ENCODE results near the gene UBE2D1.

Gene UBE2D1

DNA sequence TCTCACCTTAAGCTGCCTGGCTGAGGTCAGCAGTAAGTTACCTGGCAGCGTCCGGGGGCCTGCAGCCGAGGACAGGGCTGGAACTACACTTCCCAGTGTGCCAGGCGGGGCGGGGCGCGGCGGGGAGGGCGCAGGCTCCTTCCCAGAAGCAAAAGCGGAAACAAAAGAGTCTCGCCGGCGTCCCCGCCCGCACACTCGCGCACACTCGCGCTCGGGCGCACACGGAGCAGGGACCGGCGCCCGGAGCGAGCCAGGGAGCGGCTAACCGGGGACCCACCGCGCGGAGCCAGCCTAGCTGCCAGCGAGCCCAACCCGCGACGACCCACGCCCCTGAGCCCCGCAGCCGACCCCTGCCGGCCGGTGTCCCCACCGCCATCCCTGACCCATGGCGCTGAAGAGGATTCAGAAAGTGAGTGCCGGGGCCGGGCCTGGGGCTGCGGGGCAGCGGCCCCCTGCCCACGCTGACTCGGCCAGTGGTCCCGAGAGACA is at the start of gene UBE2D1:
TSS of gene UBE2D1 (plus strand) at position 190 of the 489 bp plus-strand sequence. CDS start at position 386, 196 bp downstream.
- no peak for FAIRE-seq

DNA sequence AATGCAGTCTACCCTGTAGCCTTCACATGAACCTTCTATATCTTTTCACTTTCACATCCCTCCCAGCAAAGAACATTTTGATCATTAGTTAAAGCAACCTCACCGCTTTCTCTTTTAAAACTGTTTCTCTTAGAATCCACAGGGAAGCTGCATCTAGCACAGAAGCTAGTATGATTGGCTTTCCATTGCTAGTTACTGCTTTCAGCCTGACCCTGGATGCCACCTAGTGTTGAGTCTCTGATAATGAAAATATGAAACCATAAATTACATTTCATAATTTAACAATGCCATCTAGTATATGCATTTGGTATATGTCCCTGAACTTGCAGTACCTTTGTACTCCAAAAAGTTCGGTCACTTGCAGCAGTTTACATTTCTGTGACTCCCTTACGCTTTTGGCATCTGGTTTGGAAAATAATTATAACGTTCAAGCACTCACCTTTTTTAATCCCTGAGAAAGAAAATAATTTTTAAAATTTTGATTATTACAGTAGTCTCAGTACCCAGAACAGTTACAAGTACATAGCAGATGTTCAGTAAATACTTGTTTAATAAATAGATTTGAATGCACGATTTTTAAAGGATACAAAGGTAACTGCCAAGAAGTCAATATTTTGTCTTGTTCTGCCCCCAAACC is 43.1 kb upstream of the UBE2D1 start:
- peak; percentile 10 for FAIRE-seq

DNA sequence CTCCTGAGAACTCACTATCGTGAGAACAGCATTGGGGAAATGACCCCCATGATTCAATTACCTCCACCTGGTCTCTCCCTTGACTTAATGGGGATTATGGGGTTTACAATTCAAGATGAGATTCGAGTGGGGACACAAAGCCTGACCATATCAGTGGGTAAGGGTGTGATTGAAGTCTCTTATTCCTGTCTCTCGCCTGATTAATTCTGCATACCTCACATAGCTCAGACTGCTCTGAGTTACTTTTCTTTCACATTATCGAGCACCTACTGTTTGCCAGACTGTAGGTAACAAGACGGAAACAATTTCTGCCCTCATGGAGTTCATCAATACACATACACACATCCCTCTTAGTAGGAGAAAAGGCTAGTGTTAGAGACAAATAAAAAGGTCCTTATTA is 40.8 kb upstream of the UBE2D1 start:
- FAIRE-seq: no peak

DNA sequence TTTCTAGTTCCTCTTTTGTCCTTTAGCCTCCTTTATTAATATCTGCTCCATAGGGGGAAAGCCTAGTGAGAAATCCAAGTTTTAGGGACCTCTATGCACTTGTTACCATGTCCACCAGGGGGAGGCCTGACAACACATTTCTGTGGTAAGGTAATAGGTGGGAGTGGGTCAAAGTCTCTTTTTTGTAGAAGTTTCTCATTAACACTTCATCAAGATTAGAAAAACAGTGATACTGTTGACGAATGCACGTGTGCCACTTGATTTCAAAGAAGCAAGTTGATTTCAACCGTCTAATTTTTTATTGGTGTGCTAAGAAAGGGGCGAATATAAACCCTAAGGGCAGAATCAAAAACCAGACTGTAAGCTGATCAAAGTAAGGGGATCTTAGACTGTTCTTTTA is 35.2 kb upstream of the UBE2D1 start:
- FAIRE-seq: no peak

DNA sequence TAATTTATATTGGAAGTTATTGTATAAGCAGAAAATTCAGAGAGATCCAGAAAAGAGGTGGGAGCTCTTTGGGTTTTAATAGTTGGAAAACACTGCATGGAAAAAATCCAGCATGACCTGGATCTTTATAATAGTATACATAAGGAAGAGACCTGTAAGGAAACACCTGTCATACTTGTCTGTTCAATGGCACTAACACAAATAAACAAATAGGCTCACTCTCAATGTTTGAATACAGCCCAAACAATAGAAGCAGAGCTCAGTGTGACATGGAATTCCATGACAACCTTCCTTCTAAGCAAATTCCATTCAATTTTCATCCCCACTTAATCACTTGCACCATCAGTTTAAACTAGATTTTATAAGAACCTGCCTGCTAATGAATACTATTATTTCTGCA is 34.1 kb upstream of the UBE2D1 start:
- FAIRE-seq: no peak

DNA sequence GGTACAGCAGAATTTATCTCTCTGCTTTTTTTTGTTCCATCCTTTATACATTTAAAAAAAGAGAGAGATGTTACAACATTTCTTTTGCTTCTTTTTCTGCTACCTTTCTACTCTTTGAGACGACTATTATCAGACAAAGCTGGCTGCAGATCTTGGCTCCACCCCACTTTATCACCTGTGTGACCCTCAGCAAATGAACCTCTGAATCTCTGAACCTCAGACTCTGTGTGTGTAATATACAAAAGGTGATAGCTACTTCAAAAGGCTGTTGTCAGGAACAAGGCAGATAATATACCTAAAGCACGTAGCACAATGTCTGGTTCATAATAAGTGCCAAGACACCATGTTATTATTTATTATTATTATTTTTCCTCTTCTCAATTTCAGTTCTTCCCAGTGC is 32.6 kb upstream of the UBE2D1 start:
- FAIRE-seq: no peak

DNA sequence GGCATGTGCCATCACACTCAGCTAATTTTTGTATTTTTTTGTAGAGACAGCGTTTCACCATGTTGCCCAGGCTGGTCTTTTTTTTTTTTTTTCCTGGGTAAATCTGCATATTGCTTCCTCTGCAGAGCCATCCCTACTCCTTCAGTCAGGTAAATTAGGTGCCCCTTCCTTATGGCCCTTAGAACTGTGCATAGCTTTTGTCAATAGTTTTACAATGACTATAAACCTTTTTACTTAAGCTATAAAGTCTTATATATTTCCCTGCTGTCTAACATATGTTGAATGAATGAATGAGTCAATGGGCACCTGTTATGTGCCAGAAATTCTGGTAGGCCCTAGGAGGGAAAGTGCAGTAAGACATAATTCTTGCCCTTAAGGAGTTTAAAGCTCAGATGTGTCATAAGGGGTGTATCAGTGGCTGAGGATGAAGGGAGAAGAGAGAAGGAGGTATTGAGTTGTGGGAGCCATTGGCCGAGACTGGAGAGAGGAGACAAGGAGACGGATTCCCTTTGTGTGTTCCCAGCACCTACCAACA is 30.6 kb upstream of the UBE2D1 start:
- FAIRE-seq: peak; percentile 71

DNA sequence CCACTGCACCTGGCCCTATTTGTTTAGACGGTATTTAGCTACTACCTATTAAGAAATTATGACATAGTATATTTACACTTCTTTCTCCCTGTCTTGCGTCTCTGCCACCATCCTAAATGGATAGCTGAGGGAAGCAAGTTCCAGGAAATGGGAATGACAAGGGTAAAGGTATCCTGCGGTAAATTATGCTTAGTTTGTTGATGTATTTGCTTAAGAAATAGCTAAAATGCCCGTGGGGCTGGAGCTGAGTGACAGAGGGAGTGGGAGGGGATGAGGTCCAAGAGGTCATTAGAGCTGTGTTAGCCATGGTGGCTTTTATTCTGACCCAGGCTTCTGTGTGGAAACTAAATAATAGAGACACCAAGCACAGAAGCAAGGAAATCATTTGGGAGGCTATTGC is 29.0 kb upstream of the UBE2D1 start:
- FAIRE-seq: no peak

DNA sequence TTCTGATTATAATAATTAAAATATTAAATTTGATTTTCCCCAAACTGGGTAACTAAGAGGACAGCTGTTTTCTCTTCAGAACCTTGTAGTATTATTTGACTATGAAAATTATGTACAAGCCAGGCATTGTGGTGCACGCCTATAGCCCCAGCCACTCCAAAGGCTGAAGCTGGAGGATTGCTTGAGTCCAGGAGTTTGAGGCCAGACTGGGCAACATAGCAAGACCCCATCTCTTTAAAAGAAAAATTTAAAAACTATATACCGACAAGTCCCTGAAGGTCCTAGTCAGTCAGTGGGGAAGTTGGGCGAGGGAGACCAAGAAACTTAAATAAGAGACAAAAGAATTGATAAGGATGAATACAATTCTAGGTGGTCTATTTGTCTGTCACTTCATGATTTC is 27.1 kb upstream of the UBE2D1 start:
- FAIRE-seq: no peak

DNA sequence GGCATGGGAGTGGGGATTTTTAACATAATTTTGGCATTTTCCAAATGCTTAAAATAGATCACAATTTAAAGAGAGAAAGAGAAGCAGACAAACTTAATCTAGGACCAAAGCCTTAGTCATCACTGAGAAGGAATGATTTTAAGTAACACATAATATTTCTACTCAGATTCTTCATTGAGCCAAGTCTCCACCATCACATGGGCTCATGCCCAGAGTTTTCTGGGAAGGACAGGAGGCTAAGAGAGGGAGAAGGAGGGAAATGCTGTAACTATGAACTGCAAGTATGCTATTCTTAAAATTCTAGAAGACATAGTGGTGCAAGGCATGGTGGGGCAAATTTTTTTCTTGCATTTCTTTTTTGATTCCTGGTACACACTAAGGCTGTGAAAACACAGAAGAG is 23.8 kb upstream of the UBE2D1 start:
- FAIRE-seq: no peak

DNA sequence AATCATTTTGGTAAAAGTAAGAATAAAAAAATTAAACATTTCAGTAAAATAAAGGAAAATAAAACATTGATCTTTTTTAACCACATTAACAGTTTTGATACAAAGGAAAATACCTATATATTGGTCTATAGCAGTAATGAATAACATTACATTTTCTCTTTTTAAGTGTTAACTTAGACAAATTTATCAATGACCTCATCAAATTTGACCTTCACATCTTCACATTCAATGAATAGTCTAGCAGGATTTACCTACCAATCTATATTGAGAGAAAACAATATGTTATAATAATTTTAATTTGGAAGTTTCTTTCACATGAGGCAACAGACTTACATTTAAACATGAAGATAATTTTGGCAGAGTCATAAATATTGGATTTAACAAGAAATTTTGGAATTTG is 17.9 kb upstream of the UBE2D1 start:
- FAIRE-seq: peak; percentile 49

DNA sequence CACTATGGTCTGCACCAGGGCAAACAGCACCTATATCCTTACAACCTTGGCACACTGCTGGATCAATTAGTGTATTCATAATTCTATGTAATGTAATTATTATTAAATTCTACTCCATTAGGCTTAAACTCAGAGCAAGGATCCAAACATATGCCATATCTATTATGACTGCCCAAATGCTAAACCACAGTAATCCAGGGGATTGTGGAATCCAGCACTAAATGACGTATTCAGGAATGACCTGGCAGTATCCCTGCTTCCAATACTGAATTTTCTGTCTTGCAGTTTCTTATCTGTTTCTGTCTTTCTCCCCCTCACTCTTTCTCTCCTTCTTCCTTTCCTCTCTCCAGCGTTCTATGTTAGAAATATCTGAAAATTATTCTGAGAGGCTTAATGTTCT is 16.5 kb upstream of the UBE2D1 start:
- no peak for FAIRE-seq

DNA sequence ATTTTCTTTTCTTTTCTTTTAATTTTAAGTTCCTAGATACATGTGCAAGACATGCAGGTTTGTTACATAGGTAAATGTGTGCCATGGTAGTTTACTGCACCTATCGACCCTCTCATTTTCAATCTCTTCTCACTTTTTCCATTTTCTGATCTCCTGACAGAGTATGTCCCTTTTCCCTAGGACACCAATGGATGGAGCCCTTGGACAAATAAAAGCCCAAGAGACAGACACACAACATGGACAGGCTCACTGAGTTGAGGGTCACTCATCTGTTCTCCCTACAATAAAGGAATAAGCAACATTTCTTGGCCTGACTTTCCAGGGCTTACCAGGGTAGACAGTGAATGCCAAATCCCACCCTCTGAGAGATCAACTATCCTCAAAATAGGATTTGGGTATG is 15.2 kb upstream of the UBE2D1 start:
- no peak for FAIRE-seq

DNA sequence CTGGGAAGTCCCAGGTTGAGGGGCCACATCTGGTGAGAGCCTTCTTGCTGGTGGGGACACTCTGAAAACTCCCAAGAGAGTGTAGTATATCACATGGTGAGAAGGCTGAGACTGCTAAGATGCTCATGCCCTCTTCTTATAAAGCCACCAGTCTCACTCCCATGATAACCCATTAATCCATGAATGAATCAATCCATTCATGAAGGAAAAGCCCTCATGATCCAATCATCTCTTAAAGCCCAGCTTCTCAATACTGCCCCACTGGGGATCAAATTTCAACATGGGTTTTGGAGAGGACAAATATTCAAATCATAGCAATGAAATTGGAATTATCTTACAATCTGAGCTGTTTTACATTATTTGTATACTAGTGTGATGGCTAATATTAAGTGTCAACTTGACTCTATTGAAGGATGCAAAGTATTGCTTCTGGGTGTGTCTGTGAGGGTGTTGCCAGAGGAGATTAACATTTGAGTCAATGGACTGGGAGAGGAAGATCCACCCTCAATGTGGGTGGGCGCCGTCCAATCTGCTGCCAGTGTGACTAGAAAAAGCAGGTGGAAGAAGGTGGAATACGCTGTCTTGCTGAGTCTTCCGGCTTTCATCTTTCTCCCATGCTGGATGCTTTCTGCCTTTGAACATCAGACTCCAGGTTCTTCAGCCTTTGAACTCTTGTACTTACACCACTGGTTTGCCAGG is 14.3 kb upstream of the UBE2D1 start:
- FAIRE-seq: no peak

DNA sequence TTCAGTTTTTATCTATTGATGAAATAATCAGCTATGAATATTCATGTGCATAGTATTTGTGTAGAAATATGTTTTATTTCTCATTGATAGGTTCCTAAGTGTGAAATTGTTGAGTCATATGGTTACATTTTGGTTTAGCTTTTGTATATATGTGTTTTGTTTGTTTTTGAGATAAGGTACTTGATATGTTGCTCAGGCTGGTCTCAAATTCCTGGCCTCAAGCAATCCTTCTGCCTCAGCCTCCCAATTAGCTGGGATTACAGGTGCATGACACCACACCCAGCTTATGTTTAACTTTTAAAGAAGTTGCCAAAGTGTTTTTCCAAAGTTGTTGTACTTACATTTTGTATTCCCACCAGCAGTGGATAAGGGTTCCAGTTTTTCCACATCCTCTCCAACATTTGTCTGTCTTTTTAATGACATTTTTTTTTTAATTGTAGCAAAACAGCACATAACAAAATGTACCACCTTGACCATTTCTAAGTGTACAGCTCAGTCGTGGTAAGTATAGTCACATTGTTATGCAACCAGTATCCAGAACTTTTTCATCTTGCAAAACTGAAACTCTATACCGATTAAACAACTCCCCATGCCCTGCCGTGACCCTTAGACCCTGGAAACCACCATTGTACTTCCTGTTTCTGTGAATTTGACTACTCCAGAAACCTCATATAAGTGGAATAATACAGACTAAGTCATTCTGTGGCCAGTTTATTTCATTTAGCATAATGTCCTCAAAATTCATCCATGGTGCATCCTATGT is 12.6 kb upstream of the UBE2D1 start:
- peak; percentile 36 for FAIRE-seq

DNA sequence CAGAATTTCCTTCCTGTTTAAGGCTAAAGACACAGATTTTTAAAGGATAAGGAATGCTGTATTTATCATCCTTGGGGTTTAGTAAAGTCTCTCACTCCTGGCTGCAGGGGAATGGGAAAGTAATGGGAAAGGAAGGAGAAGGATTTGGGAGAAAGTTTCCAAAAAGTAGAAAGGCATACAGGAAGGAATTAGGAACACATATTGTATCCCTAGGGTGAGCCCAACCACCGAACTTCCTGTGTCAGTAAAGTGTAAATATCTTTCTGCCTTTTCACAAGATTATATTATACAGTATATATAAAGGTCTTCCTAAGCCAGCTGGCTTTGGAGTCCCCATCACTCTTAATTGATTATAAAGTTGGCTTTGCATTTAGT is 12.0 kb upstream of the UBE2D1 start:
- FAIRE-seq: no peak

DNA sequence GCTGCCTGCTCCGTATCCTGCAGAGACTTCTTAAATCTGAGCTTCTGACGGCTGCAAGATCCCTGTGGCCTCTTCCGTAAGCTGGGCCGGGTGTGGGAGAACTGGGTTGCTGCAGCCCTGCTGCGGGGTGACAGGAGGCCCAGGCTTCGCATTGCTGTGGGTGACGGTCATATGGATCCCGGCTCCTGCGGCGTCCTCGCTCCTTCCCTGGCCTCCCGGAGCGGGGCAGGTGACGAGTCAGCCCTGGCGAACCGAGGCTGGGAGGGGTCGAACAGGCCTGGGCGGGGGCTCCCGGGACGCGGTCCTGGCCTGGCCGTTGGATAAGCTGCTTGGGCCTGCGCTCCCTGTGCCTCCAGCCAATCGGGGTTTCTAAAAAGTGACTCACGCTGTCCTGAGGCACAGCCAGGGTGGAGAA is 7.8 kb upstream of the UBE2D1 start:
- no peak for FAIRE-seq

DNA sequence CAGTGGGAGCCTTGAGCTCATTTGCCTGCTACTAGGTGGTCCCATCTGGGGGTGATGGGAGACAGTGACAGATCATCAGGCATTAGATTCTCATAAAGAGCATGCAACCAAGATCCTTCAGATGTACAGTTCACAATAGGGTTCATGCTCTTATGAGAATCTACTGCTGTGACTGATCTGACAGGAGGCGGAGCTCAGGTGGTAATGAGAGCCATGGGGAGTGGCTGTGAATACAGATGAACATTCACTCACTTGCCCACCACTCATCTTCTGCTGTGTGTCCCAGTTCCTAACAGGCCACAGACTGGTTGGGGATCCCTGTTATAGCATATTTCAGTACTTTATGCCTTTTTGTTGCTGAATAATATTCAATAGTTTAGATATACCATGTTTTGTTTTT is 6.6 kb upstream of the UBE2D1 start:
- no peak for FAIRE-seq

DNA sequence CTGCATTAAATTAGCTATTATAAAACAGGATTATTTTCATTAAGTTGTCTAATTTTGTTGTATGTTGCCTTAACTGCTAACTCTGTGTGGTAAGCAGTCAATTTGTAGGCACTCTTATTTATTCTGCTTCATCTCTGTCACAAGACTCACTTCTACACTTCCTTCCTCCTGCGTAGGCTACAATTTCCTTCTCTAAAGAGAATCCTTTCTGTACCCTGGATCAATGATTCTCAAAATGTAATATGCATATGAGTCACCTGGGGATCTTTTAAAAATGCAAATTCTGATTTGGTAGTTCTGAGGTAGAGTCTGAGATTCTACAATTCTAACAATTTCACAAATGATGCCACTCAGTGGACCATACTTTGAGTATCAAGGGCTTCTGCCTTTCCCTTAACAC is 4.4 kb upstream of the UBE2D1 start:
- no peak for FAIRE-seq

DNA sequence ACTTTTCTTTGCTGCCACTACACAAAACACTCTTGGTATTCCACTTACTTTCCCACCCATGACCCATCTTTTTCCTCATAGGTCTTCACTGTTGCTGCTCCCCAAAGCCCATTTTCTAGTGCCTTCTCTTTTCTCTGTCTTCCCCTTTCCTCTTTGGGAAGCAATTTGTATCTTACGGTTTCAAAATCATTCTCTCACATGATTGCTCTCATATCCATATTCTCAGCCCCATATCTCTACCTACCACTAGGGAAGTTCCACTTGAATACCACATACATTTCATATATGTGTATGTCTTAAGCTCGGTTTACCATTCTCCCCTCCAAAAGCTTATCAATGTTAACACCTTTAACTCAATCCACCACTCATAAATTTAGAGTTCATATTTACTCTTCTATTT is 3.2 kb upstream of the UBE2D1 start:
- no peak for FAIRE-seq

DNA sequence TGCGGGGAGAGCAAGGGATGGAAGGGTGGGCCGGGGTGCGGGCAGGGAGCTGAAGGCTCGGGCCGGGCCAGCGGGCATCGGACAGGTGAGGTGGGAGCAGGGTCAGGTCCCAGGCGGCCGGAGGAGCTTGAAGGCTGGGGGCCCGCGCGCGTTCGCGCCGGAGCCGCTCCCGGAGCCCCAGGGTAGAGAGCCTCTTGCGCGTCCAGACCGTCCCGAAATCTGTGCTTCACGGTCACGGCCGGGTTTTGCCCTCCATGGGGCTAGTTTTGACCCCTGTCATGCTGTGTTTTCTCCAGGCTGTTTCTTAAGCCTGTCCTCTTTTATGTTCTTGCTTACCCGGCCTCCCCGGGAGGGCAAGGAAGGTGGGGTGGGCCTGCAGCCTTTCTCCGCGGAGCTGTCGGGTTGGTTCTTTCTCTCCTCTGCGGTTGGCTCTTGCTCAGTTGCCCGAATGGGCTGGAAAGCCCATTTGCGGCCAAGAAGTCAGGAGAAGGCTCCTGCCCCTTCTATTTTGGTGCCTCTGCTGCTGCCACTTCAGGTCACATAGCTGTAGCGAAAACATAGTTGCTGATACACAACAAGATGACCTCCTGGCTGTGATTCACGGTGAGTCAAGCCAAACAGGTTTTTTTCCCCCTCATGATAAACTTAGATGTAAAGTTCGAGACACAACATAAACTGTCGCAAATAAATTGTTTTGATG is 650 bp downstream of the UBE2D1 start:
- no peak for FAIRE-seq

DNA sequence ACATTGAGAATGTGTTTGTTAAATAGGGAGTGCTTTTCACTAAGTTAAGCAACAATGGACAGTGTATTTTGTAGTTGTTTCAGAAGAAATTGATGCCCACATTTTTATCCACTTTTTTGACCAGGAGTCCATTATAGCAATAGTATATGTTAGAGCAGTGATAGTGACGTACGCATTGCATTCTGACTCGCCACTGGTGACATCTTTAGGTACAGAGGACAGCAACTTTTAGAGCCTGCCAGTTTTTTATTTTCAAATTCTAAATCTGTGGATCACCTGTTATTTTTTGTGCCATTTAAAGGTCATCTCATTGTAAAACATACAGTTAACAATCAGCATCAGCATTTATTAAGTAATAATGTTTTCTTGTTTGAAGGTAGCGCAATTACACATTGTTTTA is 1.4 kb downstream of the UBE2D1 start:
- no peak for FAIRE-seq

DNA sequence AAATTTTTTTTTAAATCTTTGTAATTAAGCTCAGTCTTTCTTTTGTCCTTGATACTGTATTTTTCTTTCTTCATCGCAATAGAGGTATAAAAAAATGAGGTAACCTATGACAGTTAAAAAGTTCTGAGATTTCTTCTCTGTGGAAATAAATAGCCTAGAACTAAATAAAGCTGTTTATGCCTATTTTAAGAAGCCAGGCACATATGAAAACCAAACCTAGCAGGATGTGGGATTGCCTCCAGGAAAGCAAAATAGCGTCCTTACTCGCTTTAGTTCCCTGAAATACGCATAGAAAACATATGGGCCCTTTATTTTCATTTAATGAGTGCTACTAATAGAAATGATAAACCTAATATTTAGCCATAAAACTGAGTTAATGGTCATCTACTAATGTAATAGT is 6.6 kb downstream of the UBE2D1 start:
- FAIRE-seq: no peak

All from colon (tissue), 2 donors.